K562 (cell line): Measurements from ENCODE around the gene TUBA3C. TPM values are rescaled to one million over a fixed set of nuclear protein-coding genes. Genes with fewer than 3 reads are reported as not detected.

ENCODE experiments used
- HMGN3 ChIP-seq: IDR thresholded peaks from 2 replicates; pipeline ENCODE4 v1.6.1; 2011; ENCODE audit warnings: borderline replicate concordance, low read depth, mild to moderate bottlenecking, mixed read lengths, low read length; ENCODE audit not compliant: insufficient read length; ENCODE audit errors: extremely low read depth
- NR2F6 ChIP-seq: fragments of 450-650 bp; formaldehyde crosslinking; IDR thresholded peaks from 2 replicates; pipeline ENCODE4 v1.4.0; 2020; ENCODE audit warnings: mild to moderate bottlenecking
- ZBTB11 ChIP-seq, 3 experiments: fragments of 200-800 bp in 1 of 3; fragments of 250-450 bp in 1 of 3; fragments of 450-650 bp in 1 of 3; sonication (Bioruptor Pico) in 1 of 3; sonication (Bioruptor generic) in 1 of 3; formaldehyde crosslinking in 1 of 3; IDR thresholded peaks; 2 replicates each; pipeline versions ENCODE4 v1.6.1 to v1.8.0; 2016 to 2022; ENCODE audit warnings: mild to moderate bottlenecking in 2 of 3, missing genetic modification characterization in 2 of 3, missing compliant biosample characterization in 1 of 3, moderate library complexity in 1 of 3
- ZNF24 ChIP-seq: fragments of 450-650 bp; IDR thresholded peaks from 2 replicates; pipeline ENCODE4 v1.6.1; 2016
- ZNF318 ChIP-seq, 2 experiments: fragments of 450-650 bp; IDR thresholded peaks; 2 replicates each; pipeline ENCODE4 v1.6.1; 2016; ENCODE audit warnings: mild to moderate bottlenecking in 2 of 2, borderline replicate concordance in 1 of 2, low read depth in 1 of 2, moderate library complexity in 1 of 2
- ZNF766 ChIP-seq: fragments of 200-800 bp; sonication (Bioruptor generic); conservative IDR thresholded peaks from 2 replicates; pipeline ENCODE4 v1.6.1; 2016; ENCODE audit warnings: missing genetic modification characterization, missing compliant biosample characterization
- polyA plus RNA-seq, 8 experiments: library from polyadenylated mRNA; depleted of rRNA in 4 of 8; stranded (reverse) in 5 of 8; unstranded in 3 of 8; fragments of >200 nt; fragmentation: Nextera tagmentation in 2 of 8; fragmentation: Illumina TruSeq in 1 of 8; extraction: Ambion mirVana in 2 of 8; extraction: Trizol in 1 of 8; gene quantifications; 2 replicates each; pipeline versions ENCODE4 v1.2.1 to v1.2.3, GENCODE V29; 2011 to 2014; ENCODE audit warnings: inconsistent platforms in 1 of 8, missing spikeins in 1 of 8
- total RNA-seq, 7 experiments: library from RNA; depleted of rRNA in 6 of 7; stranded (reverse); fragments of >200 nt in 6 of 7; fragmentation: Illumina TruSeq in 2 of 7; extraction: Trizol in 2 of 7; gene quantifications; 2 replicates each; pipeline versions ENCODE4 v1.2.1 to v1.2.3, GENCODE V29; 2011 to 2021; ENCODE audit warnings: low replicate concordance in 1 of 7
- TF ChIP-seq, protein P1 (sequence below): fragments of 250-450 bp; sonication (Bioruptor Pico); IDR thresholded peaks from 2 replicates; pipeline ENCODE4 v1.5.0; 2020; ENCODE audit warnings: mild to moderate bottlenecking, borderline replicate concordance
- TF ChIP-seq, protein P2 (sequence below): fragments of 450-650 bp; IDR thresholded peaks from 2 replicates; pipeline ENCODE4 v1.6.1; 2016; ENCODE audit warnings: low read depth, mild to moderate bottlenecking, moderate library complexity
- TF ChIP-seq, protein P3 (sequence below): fragments of 450-650 bp; IDR thresholded peaks from 2 replicates; pipeline ENCODE4 v1.6.1; 2017; ENCODE audit warnings: mild to moderate bottlenecking, moderate library complexity

The TUBA3C gene
- total and polyA plus RNA-seq, 9 of the 15 experiments (the other 6 are each of a cell fraction or from before 2014, with no cell fraction given): 0.10 to 4.2 (median 2.2) TPM

DNA sequence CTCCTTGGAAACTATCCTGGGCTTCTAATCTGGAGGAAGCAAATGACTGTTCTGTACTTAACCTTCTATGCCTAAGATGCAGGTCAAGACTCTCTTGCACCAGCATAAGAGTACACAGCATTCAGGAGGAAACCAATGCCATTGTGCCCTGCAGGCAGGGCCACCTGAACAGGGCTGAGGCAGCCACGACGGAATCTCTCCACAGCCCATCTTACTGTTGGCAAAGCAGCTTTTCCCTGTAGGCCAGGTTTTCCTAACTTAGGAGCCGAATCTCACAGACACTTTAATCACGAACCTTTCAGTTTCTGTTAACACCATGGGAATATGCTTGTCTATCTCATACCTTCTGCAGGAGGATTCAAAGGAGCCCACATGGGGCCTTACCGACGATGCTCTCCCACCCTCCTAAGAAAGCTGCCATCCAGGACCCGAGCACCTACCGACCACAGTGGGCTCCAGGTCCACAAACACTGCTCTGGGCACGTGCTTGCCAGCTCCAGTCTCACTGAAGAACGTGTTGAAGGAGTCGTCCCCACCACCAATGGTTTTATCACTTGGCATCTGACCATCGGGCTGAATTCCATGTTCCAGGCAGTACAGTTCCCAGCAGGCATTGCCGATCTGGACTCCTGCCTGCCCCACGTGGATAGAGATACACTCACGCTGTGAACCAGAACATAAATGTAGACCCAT lies 2.6 kb downstream of the TUBA3C start (continued):
- TF ChIP-seq ZNF318 (IDR thresholded peaks at IDR 0.05; ENCODE audit: borderline replicate concordance in 1 of 2, low read depth in 1 of 2) (no peak), ZNF766 (no peak), ZBTB11 (CRISPR knock-in tag; IDR thresholded peaks at IDR 0.05) (no peak), ZNF24 (no peak), NR2F6 (no peak), HMGN3 (no peak)
- TF ChIP-seq, protein P1, sequence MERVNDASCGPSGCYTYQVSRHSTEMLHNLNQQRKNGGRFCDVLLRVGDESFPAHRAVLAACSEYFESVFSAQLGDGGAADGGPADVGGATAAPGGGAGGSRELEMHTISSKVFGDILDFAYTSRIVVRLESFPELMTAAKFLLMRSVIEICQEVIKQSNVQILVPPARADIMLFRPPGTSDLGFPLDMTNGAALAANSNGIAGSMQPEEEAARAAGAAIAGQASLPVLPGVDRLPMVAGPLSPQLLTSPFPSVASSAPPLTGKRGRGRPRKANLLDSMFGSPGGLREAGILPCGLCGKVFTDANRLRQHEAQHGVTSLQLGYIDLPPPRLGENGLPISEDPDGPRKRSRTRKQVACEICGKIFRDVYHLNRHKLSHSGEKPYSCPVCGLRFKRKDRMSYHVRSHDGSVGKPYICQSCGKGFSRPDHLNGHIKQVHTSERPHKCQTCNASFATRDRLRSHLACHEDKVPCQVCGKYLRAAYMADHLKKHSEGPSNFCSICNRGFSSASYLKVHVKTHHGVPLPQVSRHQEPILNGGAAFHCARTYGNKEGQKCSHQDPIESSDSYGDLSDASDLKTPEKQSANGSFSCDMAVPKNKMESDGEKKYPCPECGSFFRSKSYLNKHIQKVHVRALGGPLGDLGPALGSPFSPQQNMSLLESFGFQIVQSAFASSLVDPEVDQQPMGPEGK (CRISPR knock-in tag): no peak
- TF ChIP-seq, protein P2, sequence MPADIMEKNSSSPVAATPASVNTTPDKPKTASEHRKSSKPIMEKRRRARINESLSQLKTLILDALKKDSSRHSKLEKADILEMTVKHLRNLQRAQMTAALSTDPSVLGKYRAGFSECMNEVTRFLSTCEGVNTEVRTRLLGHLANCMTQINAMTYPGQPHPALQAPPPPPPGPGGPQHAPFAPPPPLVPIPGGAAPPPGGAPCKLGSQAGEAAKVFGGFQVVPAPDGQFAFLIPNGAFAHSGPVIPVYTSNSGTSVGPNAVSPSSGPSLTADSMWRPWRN: no peak
- TF ChIP-seq, protein P3, sequence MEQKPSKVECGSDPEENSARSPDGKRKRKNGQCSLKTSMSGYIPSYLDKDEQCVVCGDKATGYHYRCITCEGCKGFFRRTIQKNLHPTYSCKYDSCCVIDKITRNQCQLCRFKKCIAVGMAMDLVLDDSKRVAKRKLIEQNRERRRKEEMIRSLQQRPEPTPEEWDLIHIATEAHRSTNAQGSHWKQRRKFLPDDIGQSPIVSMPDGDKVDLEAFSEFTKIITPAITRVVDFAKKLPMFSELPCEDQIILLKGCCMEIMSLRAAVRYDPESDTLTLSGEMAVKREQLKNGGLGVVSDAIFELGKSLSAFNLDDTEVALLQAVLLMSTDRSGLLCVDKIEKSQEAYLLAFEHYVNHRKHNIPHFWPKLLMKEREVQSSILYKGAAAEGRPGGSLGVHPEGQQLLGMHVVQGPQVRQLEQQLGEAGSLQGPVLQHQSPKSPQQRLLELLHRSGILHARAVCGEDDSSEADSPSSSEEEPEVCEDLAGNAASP: no peak
